Right lobe of liver (tissue), 4 donors: ENCODE data around the gene PEPD.

Experiments used
- POLR2A ChIP-seq: fragments of 450-650 bp; IDR thresholded peaks from one replicate; pipeline ENCODE4 v1.6.1; 2017; ENCODE audit warnings: antibody characterized with exemption, mild to moderate bottlenecking
- TF ChIP-seq, protein P1 (sequence below), 4 donors: fragments of 200-600 bp in 3 of 4; fragments of 450-650 bp in 1 of 4; IDR thresholded peaks; one replicate each; pipeline versions ENCODE4 v1.5.1 to v1.8.0; 2016 to 2022; ENCODE audit warnings: antibody characterized with exemption in 4 of 4, mild to moderate bottlenecking in 2 of 4
- donor health status: DM: no; HTN: no; CAD: no.
- donor health status: DM: no; HTN: no; CAD: no.
- donor health status: DM: no; HTN: yes; CAD: no.

DNA sequence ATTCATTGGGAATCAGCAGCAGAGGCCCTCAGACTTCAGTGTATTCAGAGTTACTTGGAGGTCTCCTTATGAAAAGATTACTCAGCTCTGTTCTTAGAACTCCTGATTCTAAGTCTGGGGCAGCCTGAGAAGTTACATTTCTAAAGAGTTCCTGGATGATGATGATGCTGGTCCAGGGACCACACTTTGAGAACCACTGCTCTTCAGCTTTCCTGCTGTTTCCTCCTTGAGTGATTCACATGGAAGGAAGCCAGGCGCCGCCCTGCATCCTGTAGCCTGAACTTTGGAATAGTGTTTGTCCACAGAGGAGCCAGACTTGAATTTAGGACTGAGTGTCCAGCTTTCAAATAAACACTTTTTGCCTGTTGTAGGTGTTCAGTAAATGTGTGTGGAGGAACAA lies 145.2 kb downstream of the PEPD start:
- TF ChIP-seq, protein P1, sequence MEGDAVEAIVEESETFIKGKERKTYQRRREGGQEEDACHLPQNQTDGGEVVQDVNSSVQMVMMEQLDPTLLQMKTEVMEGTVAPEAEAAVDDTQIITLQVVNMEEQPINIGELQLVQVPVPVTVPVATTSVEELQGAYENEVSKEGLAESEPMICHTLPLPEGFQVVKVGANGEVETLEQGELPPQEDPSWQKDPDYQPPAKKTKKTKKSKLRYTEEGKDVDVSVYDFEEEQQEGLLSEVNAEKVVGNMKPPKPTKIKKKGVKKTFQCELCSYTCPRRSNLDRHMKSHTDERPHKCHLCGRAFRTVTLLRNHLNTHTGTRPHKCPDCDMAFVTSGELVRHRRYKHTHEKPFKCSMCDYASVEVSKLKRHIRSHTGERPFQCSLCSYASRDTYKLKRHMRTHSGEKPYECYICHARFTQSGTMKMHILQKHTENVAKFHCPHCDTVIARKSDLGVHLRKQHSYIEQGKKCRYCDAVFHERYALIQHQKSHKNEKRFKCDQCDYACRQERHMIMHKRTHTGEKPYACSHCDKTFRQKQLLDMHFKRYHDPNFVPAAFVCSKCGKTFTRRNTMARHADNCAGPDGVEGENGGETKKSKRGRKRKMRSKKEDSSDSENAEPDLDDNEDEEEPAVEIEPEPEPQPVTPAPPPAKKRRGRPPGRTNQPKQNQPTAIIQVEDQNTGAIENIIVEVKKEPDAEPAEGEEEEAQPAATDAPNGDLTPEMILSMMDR (IDR thresholded peaks at IDR 0.05) = no peak
- peak; percentile 25 for TF ChIP-seq POLR2A
